Measurements from ENCODE around the gene HOXB4.
A peak's percentile ranks its signal among the peaks of the same experiment; 100 is the strongest.
"Not testable (repeated sequence)": the region's sequence is repeated elsewhere in the genome, so short reads cannot be mapped to it uniquely, and the experiment has no call there.

Gene HOXB4

GRCh38 chr17:48546137-48546923 lies 31.8 kb downstream of the HOXB4 start:
- DNase-seq = no peak

DNA sequence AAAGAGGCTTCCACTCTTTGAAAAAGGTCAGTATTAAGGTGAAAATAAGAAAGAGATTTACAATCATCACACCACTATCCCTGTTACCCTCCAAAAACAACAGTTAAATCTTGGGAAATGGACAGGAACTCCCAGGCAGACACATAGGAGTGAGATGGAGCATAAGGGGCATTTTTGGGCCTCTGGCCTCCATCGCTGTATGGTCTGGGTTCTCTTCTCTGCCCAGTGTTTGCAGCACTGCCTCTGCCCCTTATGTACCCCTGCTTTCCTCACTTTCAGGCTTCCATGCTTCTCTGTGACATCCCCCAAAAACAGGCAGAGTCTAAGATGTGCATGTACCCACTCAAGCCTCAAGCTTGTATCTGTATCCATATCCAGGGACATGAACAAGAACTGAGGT lies 32.6 kb downstream of the HOXB4 start:
- DNase-seq = no peak

- DNase-seq = no peak
Observed at GRCh38 chr17:48545022-48545375, 33.2 kb downstream of the HOXB4 start, which contains the start of gene HOXB2. HOXB2 (minus strand) TSS chr17:48545109; CDS start chr17:48544911, 198 bp downstream.

DNA sequence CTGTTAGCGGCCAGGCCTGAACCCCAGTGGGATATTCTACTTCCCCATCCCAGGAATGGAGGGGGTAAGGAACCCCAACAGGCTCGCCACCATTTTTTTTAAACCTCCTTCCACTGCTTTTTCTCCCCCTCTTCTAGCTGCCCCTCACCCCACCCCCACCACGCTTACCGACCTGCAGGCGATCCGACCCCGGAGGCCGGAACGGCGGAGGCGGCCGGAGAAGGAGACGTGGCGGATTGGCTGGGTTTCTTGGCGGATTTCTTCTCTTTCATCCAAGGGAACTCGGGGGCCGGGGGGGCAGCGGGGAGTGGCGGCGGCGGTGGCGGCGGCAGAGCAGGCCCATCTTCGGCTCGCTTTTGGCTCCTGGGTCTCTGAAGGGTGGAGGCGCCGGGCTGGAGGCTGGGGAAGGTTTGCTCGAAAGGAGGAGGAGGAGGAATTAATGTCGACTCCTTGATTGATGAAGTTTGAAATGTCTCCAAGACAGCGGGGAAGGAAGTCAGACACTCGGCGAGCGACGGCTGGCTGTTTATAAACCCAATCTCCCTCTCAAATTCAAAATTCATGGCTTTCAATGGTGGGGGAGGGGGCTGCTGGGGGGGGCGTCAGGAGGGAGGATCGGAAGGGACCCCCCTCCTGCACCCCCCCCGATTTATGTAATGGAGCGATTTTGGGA lies 33.7 kb downstream of the HOXB4 start:
- no peak for DNase-seq

DNA sequence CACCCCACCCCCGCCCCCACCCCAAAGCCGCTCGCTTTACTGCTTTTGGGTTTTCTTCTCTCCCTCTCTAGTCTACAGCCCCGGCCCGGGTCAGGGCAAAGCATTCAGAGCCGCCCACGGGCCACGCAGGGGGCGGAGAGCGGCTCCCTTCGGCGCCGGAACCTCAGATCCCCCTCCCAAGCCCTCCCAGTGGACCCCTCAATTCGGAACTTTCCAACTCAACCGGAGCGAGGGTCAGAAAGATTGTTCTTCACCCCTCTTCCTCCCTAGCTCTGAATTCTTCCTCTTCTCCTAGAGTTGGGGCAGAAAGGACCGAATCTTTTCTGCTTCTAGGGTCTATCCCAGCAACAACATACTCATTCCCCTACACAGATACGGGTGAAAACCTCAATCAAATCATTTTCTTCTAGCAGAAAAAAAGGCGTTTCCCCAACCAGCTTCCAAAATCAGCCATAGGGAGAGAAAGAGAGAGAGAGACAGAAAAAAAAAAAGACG lies 34.2 kb downstream of the HOXB4 start:
- DNase-seq = no peak

DNA sequence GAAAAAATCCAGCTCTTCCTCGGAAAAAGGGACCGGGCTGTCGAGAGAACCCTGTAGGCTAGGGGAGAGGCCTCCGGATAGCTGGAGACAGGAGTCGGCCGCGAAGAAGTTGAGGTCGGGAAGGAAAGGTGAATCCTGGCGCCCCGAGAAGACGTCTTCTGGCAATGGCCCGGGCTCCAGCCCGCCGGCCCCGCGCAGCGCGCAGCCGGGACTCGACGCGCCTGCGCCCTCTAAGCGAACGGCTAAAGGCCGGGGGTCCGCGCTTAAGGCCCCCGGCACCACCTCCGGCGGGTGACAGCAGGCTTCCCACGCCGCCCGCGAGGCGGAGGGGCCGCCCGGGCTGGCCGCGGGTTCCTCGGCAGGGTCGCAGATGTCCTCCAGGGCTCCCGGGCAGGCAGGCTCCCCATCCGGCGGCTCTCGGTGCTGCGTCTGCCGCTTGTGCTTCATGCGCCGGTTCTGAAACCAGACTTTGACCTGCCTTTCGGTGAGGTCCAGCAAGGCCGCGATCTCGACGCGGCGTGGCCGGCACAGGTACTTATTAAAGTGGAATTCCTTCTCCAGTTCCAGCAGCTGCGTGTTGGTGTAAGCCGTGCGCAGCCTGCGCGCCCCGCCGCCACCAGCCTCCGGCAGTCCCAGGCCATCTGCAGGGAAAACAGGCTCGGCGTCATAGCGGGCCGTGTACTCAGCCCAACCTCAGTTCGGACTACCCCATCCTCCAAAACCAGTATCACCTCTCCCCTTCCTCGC lies 34.9 kb downstream of the HOXB4 start:
- peak; percentile 51 to 61 for DNase-seq

DNA sequence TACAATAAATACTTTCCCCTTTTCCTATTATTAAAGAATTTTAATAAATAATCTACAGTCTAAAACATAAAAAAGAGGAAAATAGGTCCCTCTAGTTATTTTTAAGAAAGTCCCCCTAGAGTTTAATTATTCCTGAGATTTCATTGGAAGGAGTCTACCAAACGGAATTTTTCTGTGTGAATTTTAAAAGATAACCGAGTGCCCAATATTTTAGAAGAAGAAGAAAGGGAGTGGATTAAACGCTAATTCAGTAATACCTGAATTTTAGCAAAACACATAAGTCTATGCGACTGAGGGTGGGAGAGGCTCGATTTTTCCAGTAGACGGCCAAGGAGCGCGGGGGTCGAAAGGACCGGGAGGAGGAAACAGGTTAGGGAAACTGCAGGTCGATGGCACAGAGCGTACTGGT lies 35.4 kb downstream of the HOXB4 start:
- peak in 1 of 2 experiments; percentile 28 for DNase-seq

- no peak for DNase-seq
Observed at GRCh38 chr17:48542114-48542656, 36.0 kb downstream of the HOXB4 start.

- no peak for DNase-seq
Observed at GRCh38 chr17:48541577-48542113, 36.5 kb downstream of the HOXB4 start.

DNA sequence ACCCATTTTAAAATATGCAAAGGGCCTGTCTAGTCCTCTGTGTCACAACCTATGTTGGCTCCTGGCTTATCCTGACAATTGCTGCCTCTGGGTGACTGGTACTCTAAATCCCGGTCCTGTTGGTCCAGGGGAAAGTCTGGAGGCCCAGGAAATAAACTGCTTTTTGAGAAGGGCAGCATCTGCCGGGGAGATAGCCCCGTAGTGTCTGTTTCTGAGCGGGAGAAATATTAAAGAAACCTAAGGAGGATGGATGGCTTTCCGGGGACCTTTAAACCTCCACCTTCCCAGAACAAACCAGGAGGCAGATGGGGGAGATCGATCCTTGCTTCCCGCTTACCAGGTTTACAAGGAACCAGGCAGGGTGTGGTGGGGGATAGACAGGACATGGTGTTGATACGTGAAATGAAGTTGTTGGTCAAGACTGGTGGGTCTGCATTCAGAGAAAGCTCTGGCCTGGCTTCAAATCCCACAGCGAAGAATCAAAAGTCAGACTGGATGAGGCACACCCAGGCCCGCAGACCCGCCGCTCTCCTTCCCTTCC lies 37.0 kb downstream of the HOXB4 start:
- DNase-seq = no peak

DNA sequence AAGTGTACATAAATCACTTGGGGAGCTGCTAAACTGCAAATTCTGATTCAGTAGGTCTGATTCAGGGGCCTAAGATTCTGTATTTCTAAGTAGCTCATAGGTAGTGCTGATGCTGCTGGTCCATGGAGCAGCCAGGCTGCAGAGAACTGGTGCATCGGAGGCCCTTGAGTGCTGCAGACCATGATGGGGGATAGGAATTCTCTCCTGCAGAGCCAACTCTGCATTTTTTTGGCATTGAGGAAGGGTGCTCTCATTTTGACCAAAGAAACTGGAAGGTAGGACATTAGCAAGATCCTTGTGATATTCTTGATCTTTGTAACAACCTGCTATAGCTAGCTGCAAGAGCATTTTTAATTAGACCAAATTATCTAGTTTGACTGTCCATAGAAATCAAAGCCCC lies 37.9 kb downstream of the HOXB4 start:
- DNase-seq = no peak

DNA sequence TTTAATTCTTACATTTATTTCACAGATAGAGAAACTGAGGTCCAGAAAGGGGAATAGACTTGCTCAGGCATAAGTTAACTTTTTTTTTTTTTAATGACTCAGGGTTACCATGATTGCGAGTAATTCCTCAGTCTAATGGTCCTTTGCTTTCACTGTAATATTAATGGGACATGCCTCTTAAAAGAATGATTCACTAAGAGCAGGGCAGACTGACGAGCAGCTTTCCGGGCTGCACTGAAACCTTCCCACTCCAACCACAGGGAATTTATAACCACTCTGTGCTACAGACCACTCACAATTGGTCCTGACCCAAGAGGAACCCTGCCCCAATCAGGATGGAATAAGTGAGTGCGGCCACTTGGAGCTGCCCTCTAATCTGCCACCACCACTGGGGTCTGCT lies 39.0 kb downstream of the HOXB4 start:
- no peak for DNase-seq

DNA sequence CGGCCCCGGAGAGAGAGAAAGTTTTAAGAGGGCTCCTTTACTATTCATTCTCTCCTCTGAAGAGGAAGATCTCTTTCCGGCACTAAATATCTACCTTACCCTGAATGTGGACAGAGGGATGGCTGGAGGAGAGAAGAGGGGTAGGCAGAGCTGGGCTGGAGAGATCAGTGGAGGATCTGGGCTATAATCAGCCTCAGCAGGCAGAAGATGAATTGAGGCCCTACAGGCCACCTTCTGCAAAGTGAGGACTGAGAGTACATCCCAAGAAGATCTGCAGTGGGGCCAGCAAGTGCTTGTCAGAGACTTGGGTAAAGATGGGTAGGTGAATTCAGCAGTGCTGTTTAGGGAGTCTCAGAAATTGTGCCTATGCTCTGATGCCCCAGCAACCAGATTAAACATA lies 40.8 kb downstream of the HOXB4 start:
- no peak for DNase-seq

DNA sequence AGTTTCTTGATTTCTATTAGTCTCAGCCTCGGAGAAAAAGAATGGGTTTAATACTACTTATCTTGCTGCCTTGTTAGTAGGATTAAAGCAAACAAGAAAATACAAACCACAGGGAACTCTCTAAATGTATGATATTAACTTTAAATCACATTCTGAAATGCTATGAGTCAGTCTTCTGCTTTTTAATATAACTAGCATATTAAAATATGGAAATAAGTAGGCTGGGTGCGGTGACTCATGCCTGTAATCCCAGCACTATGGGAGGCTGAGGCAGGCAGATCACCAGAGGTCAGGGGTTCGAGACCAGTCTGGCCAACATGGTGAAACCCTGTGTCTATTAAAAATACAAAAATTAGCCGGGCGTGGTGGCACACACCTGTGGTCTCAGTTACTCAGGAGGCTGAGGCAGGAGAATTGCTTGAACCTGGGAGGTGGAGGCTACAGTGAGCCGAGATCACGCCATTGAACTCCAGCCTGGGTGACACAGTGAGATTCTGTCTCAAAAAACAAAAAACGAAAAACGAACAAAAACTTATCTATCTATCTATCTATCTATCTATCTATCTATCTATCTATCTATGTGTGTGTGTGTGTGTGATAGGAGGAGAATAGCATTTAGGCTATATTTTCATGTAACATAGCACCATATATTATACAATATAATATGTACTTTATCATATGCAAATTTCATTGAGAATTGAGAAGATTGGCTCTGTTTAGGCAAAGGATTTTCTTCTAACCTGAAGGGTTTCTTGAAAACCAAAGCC lies 42.2 kb downstream of the HOXB4 start:
- DNase-seq = not testable (repeated sequence)

DNA sequence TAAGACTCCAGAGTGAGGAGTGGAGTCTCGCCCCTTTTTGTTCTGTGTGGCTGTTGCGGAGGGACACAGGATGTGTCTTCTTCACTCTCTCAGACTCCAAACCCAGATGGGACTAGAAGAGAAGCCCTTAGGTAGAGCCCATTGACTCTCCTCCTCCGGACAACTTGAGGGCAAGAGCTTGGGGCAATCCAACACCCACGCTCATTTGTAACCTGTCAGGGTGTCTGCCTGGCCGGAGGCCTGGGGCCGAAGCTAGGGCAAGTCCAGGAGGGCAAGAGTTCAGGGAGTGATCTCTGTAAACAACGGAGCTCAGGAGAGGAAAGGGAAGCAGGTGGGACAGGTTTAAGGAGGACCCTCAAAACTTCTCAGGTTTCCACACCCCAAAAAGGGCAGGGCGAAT lies 45.9 kb downstream of the HOXB4 start:
- DNase-seq = no peak

GRCh38 chr17:48530887-48531272 lies 47.3 kb downstream of the HOXB4 start, which contains the start of gene HOXB1:
HOXB1 (minus strand) TSS chr17:48531011; CDS start chr17:48530904, 107 bp downstream.
- no peak for DNase-seq

DNA sequence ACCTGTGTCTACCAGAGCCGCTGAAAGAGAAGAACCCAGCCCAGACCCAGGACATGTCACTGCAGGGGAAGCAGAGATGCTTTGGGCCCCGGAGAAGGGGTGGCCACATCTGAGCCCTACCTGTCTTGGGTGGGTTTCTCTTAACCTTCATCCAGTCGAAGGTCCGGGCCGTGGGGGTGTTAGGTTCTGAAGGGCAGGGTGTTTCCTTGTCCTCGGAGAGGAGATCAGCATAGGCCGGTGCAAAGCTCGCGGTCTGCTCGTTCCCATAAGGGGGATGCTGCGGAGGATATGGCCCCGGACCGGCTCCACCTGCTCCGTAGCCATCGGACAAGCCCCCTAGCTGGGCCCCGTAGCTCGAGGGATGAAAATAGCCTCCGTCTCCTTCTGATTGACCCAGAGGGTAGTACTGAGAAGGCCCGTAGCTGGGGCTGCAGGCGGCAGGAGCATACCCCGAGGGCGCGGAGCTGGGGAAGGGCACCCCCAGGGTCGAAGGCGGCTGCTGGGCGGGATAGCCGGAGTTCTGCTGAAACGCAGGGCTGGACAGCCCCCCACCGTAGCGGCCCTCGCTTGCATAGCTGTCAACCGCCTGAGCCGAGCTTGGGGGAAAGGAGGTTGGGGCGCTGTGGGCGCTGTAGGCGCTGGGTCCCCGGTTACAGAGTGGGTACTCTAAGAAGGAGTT lies 47.8 kb downstream of the HOXB4 start:
- DNase-seq = no peak

DNA sequence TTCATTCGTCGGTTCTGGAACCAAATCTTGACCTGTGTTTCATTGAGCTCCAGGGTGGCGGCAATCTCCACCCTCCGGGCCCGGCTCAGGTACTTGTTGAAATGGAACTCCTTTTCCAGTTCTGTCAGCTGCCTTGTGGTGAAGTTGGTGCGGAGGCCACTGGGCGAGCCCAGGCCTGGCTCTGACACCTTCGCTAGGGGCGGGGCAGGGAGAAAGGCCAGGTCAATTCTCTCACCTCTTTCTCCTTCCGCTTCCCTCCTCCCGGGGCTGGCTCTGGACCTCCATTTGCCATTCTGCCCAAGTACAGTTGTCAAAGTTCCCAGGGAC lies 48.5 kb downstream of the HOXB4 start:
- DNase-seq = no peak

- DNase-seq = no peak
Observed at GRCh38 chr17:48528936-48529682, 49.0 kb downstream of the HOXB4 start.

GRCh38 chr17:48528153-48528935 lies 49.8 kb downstream of the HOXB4 start:
- no peak for DNase-seq
